Astrocyte of the spinal cord (primary cell): ENCODE measurements around the gene CTXND1.

Experiments used
- DNase-seq: peaks from one replicate; pipeline ENCODE4 v3.0.0; 2011; ENCODE audit warnings: low read depth, low spot score
- H3K4me3 ChIP-seq: 2 replicates; pipeline ENCODE4 v1.5.1; 2011; ENCODE audit warnings: low read depth, mild to moderate bottlenecking, low read length, moderate library complexity
- in situ Hi-C: cut with HindIII; loops from 2 replicates; pipeline ENCODE4 v1.10.0; 2017; ENCODE audit warnings: low sequenced_read_pairs
- TF ChIP-seq, protein P1 (sequence below): IDR thresholded peaks from 2 replicates; pipeline ENCODE4 v1.5.1; 2012; ENCODE audit warnings: low read depth, mild to moderate bottlenecking, low read length, inconsistent platforms

The CTXND1 gene

DNA sequence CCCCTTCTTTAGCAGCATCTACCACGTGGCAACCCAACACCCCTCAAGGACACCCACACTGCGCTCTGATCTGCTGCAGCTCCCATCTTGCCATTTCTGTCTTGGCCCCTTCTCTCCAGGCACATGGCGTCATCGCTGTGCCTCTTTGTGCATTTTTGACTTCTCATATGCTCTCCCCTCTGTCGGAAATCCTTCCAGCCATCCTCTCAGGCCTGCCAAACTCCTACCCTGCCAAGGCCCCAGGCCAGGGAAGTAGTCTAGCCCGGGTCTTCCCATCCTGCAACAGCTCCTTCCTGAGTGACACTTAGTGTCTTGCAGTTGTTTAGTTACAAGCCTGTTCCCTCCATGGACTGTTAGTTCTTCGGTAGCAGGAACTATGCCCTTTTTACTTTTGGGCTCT is 34.0 kb upstream of the CTXND1 start:
- no peak overlapping the region for H3K4me3 ChIP-seq
- TF ChIP-seq, protein P1, sequence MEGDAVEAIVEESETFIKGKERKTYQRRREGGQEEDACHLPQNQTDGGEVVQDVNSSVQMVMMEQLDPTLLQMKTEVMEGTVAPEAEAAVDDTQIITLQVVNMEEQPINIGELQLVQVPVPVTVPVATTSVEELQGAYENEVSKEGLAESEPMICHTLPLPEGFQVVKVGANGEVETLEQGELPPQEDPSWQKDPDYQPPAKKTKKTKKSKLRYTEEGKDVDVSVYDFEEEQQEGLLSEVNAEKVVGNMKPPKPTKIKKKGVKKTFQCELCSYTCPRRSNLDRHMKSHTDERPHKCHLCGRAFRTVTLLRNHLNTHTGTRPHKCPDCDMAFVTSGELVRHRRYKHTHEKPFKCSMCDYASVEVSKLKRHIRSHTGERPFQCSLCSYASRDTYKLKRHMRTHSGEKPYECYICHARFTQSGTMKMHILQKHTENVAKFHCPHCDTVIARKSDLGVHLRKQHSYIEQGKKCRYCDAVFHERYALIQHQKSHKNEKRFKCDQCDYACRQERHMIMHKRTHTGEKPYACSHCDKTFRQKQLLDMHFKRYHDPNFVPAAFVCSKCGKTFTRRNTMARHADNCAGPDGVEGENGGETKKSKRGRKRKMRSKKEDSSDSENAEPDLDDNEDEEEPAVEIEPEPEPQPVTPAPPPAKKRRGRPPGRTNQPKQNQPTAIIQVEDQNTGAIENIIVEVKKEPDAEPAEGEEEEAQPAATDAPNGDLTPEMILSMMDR = no peak
- in situ Hi-C loops = no loop called here
- no peak for DNase-seq

DNA sequence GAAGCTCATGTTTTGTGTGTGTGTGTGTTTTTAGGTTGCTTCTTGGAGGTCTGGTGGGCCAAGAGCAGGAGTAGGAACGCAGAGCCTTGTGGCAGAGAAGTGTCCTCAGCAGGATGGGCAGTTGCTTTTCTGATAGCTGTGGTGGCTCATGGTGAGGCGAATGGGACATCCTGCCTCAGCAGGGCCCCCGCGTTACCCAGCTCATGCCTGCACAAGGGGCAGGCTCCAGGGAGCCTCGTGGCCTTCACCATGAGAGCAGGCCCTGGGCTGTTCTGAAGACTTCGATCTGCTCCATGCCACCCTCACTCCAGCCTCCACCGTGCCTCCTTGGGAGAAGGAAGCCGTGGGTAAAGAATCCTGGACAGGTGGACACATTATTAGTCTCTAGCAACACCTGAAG is 33.4 kb upstream of the CTXND1 start:
- DNase-seq = no peak
- in situ Hi-C loops = no loop called here
- TF ChIP-seq, protein P1 = no peak
- H3K4me3 ChIP-seq = no peak overlapping the region

DNA sequence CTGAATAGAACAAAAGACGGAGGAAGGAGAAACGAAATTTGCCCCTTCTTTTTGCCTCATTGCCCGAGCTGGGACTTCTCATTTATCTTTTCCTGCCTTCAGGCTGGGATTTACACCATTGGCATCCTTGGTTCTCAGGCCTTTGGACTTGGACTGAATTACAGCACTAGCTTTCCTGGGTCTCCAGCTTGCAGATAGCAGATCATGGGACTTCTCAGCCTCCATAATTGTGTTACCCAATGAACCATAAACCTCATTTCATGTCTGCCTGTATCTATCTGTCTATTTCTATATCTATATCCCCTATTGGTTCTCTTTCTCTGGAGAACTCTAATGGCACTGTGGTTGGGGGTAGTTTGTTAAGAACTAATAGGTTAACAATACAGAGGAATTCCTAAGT is 31.5 kb upstream of the CTXND1 start:
- DNase-seq = no peak
- TF ChIP-seq, protein P1 = no peak
- no peak overlapping the region for H3K4me3 ChIP-seq
- in situ Hi-C loops = no loop called here

DNA sequence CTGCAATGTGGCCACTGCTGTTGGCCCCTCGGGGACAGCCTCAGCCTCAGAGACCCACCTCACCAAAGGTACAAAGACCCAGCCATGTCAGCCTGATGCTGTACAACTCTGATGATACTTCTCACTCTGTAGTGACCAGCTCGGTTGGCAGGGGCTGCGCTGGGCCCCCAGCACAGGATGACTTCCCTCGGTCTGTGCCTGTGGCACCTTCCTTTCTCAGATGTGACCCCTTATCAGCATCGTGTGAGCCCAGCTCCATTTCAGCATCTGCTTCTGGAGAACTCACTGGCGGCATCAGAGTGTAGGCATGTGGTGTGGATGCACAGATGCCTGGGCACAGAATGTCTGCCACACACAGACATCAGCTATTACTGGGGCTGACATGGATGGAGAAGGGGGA is 25.1 kb upstream of the CTXND1 start:
- no peak for DNase-seq
- TF ChIP-seq, protein P1 = no peak
- H3K4me3 ChIP-seq = no peak overlapping the region
- in situ Hi-C loops = no loop called here

DNA sequence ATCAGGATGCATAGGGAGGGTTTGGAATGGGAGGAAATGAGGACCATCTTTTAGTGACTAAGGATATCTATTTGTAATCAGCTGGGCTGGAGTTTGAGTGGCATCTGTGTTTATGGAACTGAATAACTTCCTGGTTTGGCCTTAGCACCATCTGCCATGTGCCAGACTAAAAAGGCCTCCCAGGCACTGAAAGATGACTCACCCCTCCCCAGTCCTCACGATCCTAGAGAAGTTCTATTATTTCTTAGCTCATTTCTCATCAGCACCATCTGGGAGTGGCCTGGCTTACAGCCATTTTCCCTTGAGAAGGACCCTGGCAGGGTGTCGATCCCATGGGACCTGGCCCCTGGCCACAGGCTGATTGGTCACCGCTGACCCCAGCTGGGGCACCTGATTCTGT is 23.9 kb upstream of the CTXND1 start:
- no peak for DNase-seq
- in situ Hi-C loops = no loop called here
- H3K4me3 ChIP-seq = no peak overlapping the region
- TF ChIP-seq, protein P1 = no peak

DNA sequence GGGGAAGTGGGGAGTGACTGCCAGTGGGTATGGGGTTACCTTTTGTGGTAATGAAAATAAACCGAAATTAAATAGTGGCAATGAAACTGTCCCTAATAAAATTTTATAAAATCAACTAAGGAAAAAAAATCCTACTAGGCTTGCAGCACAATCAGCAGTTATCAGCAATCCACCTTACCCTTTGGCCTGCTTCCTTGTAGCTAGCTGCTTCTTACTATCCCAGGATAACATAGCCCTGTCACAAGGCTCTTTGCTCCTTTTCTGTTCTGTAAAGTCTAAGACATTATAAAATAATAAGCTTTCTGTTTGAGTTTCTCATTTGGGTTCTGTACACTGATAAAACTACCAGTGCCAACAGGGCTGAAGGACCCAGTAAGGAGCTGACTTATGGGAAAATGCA is 23.0 kb upstream of the CTXND1 start:
- in situ Hi-C loops = no loop called here
- TF ChIP-seq, protein P1 = no peak
- DNase-seq = no peak
- no peak overlapping the region for H3K4me3 ChIP-seq

DNA sequence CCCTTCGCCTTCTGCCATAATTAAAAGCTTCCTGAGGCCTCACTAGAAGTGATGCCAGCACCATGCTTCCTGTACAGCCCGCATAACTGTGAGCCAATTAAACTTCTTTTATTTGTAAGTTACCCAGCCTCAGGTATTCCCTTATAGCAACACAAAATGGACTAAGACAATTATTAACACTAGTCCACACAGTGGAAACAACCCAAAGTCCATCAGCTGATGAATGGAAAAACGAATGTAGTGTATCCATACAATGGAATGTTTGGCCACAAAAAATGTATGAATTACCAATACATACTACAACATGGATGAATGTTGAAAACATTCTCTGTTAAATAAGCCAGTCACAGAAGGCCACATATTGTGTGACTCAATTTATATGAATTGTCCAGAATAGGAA is 22.5 kb upstream of the CTXND1 start:
- TF ChIP-seq, protein P1 = no peak
- in situ Hi-C loops = no loop called here
- H3K4me3 ChIP-seq = no peak overlapping the region
- no peak for DNase-seq
